ENCODE measurements around the gene CEMP1. TPM values are rescaled to one million over a fixed set of nuclear protein-coding genes. Genes with fewer than 3 reads are reported as not detected.
A peak's percentile ranks its signal among the peaks of the same experiment; 100 is the strongest.
"Not testable (repeated sequence)": the region's sequence is repeated elsewhere in the genome, so short reads cannot be mapped to it uniquely, and the experiment has no call there.

Gene CEMP1
- total RNA-seq, 4 donors from 2014 or later, result 0.34 to 3.9 (median 3.5) TPM; not detected in 1

DNA sequence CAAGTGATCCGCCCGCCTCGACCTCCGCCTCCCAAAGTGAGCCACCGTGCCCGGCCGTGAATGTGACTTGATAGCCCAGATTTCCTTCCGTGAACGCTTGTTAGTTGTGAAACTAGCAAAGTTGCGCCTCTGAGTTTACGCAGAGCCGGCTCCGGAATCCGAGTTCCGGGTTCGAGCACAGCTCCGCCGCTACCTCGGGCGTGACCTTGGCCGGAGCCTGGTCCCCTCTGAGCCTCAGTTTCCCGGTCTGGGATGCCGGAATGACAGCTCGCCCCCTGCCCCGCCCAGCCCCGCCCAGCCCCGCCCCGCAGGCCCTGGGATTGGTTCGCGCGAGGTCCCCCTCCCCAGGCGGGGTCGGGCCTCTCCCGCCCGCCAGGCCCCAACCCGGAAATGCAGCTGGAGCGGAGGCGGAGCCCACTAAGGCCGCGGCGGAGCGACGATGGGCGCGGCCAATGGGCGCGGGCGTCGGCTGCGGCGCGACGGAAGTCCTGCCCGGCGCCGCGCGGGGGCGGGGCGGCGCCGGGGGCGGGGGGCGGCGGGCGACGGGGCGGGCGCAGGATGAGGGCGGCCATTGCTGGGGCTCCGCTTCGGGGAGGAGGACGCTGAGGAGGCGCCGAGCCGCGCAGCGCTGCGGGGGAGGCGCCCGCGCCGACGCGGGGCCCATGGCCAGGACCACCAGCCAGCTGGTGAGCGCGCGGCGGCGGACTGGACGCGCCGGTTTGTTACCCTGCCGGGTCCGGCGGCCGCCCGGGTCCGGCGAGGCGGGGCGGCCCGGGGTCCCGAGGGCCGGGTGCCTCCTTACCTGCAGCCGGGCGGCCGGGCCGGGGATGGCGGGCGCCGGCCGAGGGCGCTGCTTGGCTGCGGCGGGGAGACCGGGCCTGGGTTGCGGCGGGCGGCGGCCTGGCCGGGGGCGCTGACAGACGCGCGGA lies 6.5 kb upstream of the CEMP1 start, which contains the start of gene PDPK1:
PDPK1 (plus strand) TSS at position 571 of the 929 bp plus-strand sequence; CDS start at position 663, 92 bp downstream.
- peak within 1 kb of the TSS; percentile 64 for H3K4me3 ChIP-seq
- H3K9me3 ChIP-seq, result no peaks in the 10 kb centered on the region
- peaks cover 49% of the 10 kb centered on the region for H3K4me1 ChIP-seq
- peak within 1 kb of the TSS; percentile 85 for H3K27ac ChIP-seq
- no peaks in the 10 kb centered on the region for H3K27me3 ChIP-seq
- no peaks in the 10 kb centered on the region for H3K36me3 ChIP-seq
- TF ChIP-seq EP300 (IDR thresholded peaks at IDR 0.05), result no peak
- peak in 1 of 2 donors; percentile 48 for TF ChIP-seq POLR2A (IDR thresholded peaks at IDR 0.05)
- TF ChIP-seq, protein P1, sequence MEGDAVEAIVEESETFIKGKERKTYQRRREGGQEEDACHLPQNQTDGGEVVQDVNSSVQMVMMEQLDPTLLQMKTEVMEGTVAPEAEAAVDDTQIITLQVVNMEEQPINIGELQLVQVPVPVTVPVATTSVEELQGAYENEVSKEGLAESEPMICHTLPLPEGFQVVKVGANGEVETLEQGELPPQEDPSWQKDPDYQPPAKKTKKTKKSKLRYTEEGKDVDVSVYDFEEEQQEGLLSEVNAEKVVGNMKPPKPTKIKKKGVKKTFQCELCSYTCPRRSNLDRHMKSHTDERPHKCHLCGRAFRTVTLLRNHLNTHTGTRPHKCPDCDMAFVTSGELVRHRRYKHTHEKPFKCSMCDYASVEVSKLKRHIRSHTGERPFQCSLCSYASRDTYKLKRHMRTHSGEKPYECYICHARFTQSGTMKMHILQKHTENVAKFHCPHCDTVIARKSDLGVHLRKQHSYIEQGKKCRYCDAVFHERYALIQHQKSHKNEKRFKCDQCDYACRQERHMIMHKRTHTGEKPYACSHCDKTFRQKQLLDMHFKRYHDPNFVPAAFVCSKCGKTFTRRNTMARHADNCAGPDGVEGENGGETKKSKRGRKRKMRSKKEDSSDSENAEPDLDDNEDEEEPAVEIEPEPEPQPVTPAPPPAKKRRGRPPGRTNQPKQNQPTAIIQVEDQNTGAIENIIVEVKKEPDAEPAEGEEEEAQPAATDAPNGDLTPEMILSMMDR (IDR thresholded peaks at IDR 0.05), result no peak
- no peak for TF ChIP-seq POLR2AphosphoS5 (IDR thresholded peaks at IDR 0.05)
- peak; percentile 94 to 96 for DNase-seq (ENCODE audit: low spot score in 2 of 2)
- 0% methylated on average over 4 of the region's 126 CpGs for WGBS

DNA sequence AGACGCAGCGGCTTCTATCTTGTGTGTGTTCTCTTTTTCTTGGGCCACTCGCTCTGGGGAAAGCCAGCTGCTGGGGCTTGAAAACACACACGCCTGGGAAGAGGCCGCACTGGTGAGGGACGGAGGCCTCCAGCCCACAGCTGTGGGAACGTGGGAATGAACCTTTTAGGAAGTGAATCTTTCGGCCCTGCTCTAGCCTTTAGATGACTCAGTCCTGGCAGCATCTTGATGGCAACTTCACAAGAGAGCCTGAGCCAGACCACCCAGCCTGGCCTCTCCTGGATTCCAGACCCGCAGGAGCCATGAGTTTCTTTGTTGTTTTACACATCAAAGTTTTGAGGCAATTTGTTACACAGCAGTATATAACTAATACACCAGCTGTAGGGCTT lies 4.4 kb upstream of the CEMP1 start:
- H3K27ac ChIP-seq, result peak overlapping the region; percentile 85
- 56% methylated on average over 8 of the region's 9 CpGs for WGBS

GRCh38 chr16:2534335-2534734 lies 3.1 kb upstream of the CEMP1 start:
- not testable (repeated sequence) for H3K27ac ChIP-seq; H3K4me3 ChIP-seq; H3K36me3 ChIP-seq; H3K9me3 ChIP-seq; H3K27me3 ChIP-seq; DNase-seq (ENCODE audit: low spot score in 2 of 2)
- H3K4me1 ChIP-seq, result peaks cover 36% of the 10 kb centered on the region
- WGBS, result 86% methylated on average over 5 of the region's 5 CpGs

More for the DNA sequence above, 4.4 kb upstream of the CEMP1 start:
- Histone ChIP-seq H3K4me3 (no peak overlapping the region), H3K4me1 (peaks cover 48% of the 10 kb centered on the region), H3K27me3 (no peaks in the 10 kb centered on the region), H3K9me3 (no peaks in the 10 kb centered on the region), H3K36me3 (no peaks in the 10 kb centered on the region)
- peak in 1 of 2 donors; percentile 80 for DNase-seq (ENCODE audit: low spot score in 2 of 2)
- TF ChIP-seq, protein P1 (IDR thresholded peaks at IDR 0.05), result no peak
- no peak for TF ChIP-seq EP300 (IDR thresholded peaks at IDR 0.05)
- no peak for TF ChIP-seq POLR2A (IDR thresholded peaks at IDR 0.05)
- no peak for TF ChIP-seq POLR2AphosphoS5 (IDR thresholded peaks at IDR 0.05)

DNA sequence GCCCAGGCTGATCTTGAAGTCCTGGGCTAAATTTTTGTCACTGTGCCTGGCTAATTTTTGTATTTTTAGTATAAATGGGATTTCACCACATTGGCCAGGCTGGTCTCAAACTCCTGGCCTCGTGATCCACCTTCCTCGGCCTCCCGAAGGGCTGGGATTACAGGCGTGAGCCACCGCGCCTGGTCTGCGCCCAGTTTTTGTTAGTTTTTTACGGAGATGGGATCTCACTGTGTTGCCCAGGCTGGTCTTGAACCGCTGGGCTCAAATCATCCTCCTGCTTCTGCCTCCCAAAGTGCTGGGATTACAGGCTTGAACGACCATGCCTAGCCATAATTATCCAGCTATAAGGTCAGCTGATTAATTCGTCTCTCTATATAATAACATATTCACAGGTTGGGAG lies 2.7 kb upstream of the CEMP1 start:
- no peak for DNase-seq (ENCODE audit: low spot score in 2 of 2)
- no peak for TF ChIP-seq POLR2AphosphoS5 (IDR thresholded peaks at IDR 0.05)
- TF ChIP-seq POLR2A (IDR thresholded peaks at IDR 0.05), result no peak
- TF ChIP-seq EP300 (IDR thresholded peaks at IDR 0.05), result no peak
- TF ChIP-seq, protein P1 (IDR thresholded peaks at IDR 0.05), result no peak
- WGBS, result 86% methylated on average over 11 of the region's 11 CpGs

GRCh38 chr16:2533142-2533755 lies 2.0 kb upstream of the CEMP1 start:
- WGBS, result 26% methylated on average over 15 of the region's 16 CpGs
- H3K27me3 ChIP-seq; DNase-seq (ENCODE audit: low spot score in 2 of 2); H3K9me3 ChIP-seq: not testable (repeated sequence)
- Histone ChIP-seq H3K4me1 (peaks cover 28% of the 10 kb centered on the region), H3K36me3 (peaks cover 14% of the 10 kb centered on the region), H3K27ac (peak overlapping the region; percentile 92), H3K4me3 (peak overlapping the region; percentile 55)

More for the DNA sequence above, 2.7 kb upstream of the CEMP1 start:
- Histone ChIP-seq H3K36me3 (peaks cover 7% of the 10 kb centered on the region), H3K4me1 (peaks cover 32% of the 10 kb centered on the region), H3K9me3 (no peaks in the 10 kb centered on the region), H3K27me3 (no peaks in the 10 kb centered on the region), H3K27ac (no peak overlapping the region), H3K4me3 (no peak overlapping the region)

Data from suprapubic skin (tissue), 4 donors.